ENCODE results near the gene LRRC45. TPM values are rescaled to one million over a fixed set of nuclear protein-coding genes. Genes with fewer than 3 reads are reported as not detected.
"Not testable (repeated sequence)": the region's sequence is repeated elsewhere in the genome, so short reads cannot be mapped to it uniquely, and the experiment has no call there.

LRRC45 gene
- total RNA-seq, 1 donor from 2014 or later, result 14.2 TPM

DNA sequence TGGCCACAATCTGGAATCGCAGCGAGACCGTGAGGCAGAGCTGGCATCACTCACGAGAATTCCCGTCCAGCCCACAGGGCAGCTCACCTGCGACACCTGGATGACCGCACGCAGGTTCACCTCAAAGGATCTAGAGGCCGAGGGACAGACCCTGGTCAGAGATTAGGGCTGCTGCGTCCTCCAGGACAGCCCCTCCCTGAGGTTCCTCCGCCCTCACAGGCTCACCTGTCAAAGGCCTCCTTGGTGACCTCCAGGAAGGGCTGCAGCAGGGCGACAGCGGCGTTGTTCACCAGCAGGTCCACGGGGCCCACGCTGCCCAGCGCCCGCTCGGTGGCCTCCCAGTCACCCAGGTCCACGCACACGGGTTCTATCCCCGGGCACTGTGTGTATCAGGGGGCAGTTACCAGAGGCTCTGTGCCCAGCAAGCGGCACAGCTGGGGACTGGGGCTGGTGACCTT, 13.6 kb downstream of the LRRC45 start:
- no peak for DNase-seq

DNA sequence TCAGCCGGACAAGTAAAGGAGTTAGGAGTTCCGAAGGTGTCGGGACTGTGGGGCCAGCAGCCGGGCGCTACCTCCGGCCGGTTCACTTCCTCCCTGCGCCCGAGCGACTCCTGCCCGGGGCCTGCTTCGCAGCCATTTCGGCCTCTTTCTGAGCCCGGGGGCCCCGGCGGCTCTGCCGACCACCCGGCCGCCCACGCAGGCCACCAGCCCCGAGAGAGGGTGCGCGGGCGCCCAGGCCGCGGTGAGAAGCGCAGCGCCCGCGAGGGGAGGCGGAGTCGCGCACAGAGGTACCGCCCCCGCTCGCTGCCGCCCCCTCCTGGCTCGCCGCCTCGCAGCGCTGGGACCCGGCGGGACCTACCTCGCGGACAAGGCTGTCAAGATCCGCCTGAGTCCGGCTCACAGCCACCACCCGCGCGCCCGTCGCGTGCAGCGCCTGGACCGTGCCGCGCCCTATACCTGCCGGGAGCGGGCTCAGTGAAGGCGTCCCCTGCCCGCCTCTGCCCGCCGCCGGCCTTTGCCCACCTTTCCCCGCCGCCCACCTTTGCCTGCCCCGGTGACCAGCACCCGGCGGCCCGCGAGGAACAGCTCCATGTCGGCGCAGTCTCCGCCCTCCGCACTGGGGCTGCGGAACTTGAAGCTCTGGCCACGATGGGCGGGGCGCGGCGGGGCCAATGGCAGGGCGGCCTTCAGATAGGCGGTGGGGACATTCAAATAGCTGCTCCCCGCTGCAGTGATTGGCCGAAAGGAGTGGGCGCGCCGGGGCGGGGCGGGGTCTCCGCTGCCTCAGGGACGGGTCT, 14.2 kb downstream of the LRRC45 start, which contains the start of gene DCXR:
DCXR (minus strand) TSS at position 606 of the 797 bp plus-strand sequence; CDS start at position 591, 15 bp downstream.
- peak; percentile 95 for DNase-seq

DNA sequence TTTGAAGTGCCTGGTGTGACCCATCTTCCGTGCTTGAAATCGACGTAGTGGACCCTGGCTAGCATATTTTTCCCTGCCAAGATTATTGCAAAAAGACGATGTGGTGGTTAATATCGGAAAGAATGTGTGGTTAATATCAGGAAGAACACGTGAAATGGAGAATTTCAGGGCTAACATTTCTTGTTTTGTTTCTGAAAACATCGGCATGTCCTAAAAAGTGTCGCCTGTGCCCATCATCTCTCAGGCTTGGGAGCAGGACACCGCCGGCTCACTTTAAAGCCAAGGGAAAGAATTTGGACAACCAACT, 14.7 kb downstream of the LRRC45 start:
- DNase-seq, result no peak

DNA sequence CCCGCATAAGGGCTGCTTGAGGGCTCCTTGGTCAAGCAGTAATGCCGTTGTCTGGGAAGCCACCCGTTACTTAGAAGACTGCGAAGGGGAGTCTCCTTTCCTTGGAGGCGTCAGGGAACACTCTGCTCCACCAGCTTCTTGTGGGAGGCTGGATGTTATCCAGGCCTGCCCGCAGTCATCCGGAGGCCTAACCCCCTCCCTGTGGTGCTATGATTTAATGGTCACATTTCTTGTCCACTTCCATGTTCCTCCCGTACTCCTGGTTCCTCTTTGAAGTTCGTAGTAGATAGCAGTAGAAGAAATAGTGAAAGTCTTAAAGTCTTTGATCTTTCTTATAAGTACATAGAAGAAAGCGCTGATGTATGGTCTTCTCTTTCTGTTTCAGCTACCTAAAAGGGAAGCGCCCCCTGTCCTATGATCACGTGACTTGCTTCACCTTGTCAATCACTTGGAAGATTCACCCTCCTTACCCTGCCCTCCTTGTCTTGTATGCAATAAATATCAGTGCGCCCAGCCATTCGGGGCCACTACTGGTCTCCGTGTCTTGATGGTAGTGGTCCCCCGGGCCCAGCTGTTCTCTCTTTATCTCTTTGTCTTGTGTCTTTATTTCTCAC, 15.8 kb downstream of the LRRC45 start:
- not testable (repeated sequence) for DNase-seq

DNA sequence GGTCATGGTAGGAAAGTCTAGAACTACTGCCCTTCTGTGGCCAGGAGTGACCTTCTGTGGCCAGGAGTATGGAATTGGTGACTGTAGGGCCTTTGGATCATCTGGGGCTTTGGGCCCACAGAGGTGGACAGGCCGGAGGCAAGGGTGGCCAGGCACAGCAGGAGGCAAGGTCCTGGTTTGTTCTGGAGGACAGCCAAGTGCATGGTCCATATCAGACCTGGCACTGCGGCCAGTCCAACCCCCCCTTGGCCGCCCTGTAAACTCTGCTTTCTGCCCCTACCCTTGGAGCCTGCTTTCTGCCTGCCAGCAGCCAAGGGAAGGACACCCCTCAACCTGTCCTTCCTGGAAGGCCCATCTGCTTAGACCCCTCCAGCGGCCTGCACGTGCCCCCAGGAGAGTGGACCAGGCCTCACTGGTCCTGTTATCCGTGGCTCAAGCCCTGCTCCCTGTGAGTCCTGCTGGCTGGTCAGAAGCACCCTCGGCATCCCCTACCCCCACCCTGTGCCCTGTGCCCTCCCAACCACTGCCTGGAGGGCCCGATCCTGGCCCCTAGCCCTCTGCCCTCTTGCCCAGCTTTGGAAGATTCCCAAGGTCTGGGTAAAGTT, 16.7 kb downstream of the LRRC45 start:
- no peak for DNase-seq

DNA sequence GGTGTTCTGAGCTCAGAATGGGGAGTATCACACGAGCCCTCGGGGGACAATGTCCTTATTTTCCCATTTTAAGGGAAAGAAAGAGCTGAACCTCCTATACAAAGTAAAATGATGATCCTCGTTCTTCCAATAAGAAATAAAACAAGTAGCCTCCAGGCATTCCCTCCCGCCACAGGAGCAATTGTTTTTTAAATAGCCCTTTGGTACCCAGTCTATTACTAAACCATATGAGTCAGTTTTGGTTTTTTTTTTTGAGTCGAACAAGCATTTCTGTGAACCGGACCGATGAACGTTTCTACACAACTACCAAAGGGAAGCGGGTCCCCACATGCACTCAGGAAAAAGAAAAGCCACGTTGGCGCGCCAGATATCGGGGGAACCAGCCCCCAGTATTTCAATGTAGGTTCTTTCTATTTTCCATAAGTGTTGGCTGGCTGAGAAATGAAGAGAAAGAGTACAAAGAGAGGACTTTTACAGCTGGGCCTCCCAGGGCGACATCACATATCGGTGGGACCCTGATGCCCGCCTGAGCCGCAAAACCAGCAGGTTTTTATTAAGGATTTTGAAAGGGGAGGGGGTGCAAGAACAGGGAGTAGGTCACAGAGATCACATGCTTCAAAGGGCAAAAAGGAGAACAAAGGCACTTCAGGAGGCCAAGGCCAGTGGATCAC, 18.2 kb downstream of the LRRC45 start:
- no peak for DNase-seq

DNA sequence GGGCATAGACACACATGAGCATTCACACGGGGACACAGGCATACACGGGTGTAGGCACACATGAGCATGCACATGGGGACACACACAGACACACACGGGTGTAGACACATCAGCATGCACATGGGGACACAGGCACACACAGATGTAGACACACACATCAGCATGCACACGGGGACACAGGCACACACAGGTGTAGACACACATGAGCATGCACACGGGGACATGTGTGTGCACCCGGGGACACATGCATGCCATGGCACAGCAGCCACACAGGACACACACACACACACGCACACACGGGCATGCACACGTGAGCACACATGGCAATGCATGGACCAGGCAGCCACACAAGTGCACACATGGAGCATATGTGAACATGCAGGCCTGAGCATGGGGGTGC, 19.5 kb downstream of the LRRC45 start:
- DNase-seq, result no peak

DNA sequence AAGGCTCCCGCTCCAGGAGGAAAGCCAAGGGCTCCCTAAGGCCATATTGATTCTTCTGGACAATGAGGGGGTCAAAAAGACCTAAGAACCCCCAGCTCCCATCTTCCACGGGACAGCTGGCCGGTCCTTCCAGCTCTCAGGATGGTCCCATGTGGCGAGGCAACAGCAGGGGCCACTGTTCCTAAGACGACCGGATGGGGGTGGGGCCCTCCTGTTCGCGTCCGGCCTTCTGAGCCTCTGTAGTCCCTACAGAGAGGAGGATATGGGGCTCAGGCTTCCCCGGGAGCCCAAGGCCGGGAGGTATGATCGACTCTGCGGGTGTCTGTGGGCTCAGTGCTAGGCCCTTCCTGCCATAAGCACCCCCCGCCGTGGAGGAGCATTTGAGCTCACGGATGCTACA, 20.4 kb downstream of the LRRC45 start:
- DNase-seq, result no peak

DNA sequence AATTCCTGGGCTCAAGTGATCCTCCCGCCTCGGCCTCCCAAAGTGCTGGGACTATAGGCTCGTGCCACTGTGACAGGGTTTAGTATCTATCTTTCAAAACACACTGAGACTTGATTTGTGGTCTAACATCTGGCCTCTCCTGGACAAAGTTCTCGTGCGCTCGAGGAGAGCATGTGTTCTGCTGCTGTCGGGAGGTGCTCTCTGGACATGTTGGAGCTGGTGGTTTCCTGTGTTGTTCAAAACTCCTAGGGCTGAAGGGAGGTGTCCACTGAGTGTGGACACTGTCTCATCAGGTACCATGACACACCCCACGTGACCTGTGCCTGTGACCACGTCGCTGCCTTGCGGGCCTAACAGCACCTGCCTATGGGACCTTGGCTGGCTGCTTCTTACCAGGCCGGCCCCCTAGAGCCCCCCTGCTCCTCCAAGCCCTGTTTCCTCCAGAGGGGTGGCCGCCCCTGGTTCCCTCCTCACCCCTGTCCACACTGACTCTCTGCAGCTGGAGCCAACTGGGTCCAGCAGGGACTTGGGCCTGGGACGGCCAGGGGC, 22.9 kb downstream of the LRRC45 start:
- DNase-seq, result no peak

DNA sequence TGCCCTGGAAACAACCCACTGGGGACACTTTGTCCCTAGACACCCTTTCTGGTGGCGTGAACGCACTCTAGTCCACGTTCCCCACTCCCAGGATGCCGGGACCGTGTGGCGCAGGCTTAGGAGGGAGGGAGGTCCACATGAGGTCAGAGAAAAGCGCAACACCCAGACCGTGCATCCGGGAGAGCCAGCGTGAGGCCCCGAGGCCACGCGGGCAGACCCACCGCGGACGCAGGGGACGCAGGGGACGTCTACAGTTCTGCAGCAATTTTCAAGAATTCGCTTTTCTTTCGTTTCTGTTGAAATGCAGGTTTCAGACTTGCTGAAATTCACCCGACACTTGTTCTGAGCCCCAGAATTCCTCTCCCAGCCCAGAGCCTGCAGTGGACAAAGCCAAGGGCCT, 23.8 kb downstream of the LRRC45 start:
- DNase-seq, result no peak

DNA sequence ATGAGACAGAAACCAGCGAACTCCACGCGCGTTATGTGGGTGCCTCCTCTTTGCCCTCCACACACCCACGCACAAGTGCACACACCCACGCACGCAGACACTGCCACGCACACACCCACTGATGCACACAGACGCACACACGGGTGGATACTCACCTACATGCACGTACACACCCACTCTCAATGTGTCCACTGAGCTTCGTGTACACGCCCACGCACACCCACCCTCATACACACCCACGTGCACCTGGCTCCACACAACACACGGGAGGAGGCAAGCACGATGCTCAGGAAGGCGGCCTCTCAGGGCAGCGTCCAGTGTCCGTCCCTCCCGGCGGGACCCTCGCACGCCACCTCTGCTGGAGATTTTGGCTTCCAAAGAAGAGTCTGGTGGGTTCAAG, 24.3 kb downstream of the LRRC45 start:
- DNase-seq, result no peak

DNA sequence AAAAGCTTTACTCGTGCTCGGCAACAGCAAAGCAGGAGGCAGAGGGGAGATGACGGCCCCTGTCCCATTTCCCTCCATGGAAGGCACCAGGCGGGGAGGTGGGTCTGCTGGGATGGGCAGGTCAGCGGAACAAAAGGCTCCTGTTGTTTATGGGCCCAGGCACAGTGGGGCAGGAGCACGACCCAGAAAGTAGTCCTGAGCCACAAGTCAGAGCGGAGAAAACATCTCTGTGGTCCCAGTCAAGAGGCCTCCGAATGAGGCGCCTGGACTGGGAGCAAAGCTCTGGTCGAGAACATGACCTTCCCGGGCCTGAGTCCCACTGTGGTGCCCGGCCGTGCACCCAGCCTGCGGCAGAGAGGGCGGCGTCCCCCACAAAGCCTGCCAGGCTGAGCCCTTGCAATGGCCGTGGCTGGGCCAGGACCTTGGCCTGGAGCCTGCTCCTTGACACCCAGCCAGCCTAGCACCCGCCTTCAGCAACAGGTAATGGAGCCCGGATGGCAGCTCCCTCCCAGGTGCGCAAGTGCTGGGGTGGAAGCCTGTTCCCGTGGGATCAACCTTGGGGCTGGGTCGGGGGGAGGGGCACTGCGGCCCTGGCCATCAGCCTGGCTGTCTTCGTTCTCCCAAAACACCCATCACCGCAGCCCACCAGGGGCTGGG, 24.9 kb downstream of the LRRC45 start:
- no peak for DNase-seq

DNA sequence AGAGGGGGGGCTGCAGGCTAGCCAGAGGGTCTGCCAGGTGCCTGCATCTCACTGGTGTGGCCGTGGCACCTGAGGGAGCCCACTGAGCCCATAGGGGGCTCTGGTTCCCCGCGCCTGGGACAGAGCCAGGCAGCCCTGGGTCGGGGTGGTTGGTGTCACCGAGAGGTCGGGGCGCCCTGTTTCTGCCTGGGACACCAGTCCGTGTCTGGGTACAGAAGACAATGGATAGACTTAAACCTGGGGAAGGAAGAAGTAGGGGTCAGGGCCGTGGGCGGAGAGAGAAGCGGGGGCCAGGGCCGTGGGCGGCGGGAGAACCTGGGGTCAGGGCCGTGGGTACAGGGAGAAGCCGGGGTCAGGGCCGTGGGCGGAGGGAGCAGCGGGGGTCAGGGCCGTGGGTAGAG, 25.5 kb downstream of the LRRC45 start:
- DNase-seq, result no peak

DNA sequence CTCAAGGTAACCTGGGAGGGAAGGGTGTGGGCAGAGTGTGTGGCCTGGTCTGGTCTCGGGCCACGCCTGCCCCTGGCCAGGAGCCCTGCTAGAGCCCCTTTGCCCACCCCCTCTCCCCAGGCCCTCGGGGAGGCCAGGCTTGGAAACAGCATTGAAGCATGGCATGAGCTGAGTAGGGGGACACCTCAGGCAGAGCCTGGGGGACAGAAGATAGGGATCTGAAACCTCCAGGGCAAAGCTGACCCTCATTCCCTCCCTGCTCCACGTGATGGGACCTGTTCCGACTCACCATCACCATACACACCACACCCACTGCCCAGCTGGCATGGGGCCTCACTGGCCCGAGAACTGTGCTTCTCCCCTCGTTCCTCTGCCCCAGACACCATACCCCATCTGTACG, 26.0 kb downstream of the LRRC45 start:
- DNase-seq, result no peak

DNA sequence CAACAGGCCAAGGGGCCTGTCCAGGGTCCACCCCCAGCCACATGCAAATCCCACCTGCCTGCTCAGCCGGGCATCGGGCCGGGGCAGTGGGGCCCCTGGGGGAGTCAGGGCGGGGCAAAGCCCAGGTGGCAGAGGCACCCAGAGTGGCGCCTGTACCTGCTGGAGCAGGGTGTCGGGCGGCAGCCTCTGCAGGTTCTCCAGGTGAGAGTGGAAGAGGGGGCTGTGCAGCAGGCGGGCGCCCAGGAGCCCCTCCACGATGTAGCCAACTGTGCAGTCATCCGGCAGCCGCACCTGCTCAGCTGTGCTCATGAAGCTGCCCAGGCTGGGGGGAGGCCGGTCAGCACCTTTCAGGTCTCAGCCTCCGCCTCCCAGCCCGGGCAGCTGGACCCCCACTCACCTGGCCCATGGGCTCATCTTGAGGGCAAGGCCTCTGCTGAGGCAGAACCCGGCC, 26.4 kb downstream of the LRRC45 start:
- DNase-seq, result no peak

DNA sequence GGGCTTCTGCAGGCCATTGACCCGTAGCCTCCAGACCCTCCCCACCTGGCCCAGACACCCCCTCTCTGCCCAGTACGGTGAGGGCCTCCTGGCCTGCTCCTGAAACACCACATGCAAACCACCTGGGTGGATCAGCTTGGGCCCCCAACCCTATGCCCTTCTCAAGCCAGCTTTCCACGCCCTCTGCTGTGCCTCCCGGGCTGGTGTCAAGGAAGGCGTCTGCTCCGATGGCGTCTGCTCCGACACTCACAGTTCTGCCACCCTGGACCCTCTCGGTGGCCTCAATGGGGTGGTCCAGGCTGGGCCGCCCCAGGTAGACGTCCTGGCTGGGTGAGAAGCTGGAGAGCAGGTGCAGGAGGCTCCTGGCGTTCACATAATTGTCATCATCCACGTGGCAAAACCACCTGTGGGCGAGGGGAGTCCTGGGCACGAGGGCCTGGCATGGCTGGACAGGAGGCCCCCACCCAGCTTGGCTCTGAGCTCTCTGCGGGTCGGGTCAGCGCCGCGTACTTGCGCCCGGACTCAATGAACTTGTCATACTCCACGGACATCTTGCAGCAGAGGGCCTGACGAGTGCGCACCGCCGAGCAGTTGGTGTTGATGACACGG, 27.2 kb downstream of the LRRC45 start:
- no peak for DNase-seq

DNA sequence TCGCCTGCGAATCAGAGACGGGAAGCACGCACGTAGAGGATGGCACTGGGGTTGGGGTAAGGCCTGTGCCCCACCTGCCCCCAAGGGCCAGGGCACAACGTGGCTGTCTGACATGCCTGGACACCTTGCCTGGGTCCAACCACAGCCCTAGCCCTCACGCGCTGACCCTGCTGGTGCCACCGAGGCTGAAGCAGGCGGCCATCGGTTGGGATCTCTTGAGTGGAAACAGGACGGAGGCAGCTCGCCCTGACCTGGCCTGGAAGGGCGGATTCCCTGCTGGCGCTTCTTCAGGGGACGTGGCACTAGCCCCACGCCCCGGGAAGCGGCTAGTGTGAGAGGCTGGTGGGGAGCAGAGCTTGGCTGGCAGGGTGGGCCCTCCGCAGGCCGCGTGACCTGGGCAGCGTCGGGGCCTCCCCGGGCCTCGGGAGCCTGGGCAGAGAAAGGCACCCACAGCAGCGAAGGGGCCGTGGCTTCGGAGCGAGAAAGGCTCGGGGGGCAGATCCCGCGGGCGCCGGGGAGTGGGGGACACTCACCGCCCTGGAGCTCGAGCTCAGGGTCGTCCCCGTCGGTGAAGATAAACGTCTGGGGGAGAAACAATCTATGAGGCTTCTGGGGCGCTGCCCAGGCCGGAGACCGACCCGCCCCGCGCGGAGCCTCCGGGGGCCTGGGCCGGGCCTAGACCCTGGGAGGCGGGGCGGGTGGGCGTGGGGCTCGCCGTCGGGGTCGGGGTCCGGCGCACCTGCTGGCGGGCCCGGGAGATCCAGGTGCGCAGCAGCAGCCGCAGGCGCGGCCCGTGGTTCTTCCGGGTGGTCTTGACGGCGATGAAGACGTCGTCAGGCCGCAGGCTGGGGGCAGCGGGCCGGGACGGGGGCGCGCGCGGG, 27.9 kb downstream of the LRRC45 start:
- no peak for DNase-seq

DNA sequence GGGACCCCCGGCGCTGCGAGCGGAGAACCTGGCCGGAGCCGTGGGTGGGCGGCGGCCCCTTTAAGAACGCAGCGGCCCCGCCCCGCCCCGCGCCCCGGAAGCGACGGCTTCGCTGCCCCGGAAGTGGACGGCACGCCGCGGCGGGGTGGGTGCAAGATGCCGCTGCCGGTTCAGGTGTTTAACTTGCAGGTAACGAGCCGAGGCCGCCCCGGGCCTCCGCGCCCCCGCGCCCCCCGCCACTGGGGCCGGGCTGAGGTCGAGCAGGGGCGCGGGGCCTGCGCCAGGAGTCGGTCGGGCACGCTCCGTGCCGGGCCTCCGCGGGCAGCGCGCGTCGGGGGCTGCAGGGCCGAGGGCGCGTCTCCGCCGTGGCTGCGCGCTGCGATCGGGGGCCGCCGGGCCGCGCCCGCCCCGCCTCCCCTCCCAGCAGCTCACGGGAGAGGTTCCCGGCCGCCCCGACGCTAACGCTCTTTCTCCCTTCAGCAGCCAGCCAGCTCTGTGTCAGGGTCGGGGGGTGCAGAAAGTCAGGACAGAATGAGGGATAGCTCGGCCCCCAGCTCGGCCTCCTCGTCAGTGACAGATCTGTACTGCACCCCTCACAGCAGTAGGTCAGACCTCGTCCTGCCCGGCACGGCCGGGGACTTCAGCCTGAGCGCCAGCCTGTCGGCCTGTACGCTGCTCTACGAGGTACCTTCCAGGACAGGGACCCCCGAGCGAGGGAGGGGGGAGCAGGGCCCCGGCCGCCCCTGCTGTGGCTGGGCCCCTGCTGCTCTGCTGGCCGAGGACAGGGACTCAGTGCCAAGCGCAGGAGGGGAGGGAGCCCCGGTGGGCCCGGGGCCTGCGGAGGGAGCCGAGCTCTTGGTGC, 28.9 kb downstream of the LRRC45 start, which contains the start of the genes GPS1 and RFNG:
GPS1 (plus strand) TSS at position 123 of the 862 bp plus-strand sequence; CDS start at position 157, 34 bp downstream.
RFNG (minus strand) TSS at position 36 of the 862 bp plus-strand sequence. CDS start 45 bp downstream, outside the sequence.
- DNase-seq, result peak; percentile 70

DNA sequence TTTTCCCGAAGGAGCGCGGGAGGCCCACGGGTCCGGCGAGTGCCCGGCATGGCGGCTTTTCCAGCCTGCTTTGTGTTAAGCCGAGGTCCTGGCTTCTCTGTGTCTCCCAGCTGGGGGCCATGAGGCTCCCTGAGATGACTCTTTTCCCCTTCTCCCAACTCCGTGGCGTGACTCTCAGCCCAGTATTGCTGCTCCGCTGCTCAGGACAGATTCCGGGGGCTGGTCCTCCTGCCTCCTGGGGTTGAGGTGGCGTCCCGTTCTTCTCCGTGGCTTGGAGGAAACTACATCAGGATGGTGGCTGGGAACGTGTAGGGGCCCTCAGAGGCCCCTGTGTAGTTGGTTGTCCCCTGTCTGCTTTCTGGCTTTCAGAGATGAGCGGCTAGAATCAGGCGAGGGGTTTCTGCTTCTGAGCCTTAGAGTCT, 29.5 kb downstream of the LRRC45 start:
- DNase-seq, result no peak

All from occipital lobe (tissue), 2 donors.